Activated CD4-positive, alpha-beta T cell treated with anti-CD3 and anti-CD28 coated beads, Interleukin-10, Interleukin-2, amounts not matched to agents 100 ng/mL and 50 ng/mL, durations not matched to agents 16 hours and 8 hours (primary cell): ENCODE data around the gene NEK3.
A peak's percentile ranks its signal among the peaks of the same experiment; 100 is the strongest.
"Not testable (repeated sequence)": the region's sequence is repeated elsewhere in the genome, so short reads cannot be mapped to it uniquely, and the experiment has no call there.

Experiments used
- DNase-seq: peaks from one replicate; pipeline ENCODE4 v3.0.0-alpha.2; 2020

NEK3 gene

DNA sequence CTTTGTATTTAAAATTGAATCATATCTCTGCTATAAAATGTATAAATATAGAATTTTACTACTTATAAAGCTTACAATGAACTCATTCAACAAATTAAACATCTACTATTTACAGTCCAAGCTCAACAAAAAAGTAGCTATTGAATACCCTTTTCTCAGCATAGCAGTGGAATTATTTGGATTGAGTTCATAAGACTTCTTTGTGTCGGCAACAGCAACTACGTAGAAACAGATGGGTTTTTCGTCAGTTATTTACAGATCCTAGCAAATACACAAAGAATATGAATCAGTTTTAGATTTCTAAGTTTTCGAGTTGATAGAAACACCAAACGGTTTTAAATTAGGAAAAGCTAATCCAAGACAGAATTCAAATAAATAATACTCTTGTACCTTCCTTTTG, 10.4 kb upstream of the NEK3 start:
- no peak for DNase-seq

DNA sequence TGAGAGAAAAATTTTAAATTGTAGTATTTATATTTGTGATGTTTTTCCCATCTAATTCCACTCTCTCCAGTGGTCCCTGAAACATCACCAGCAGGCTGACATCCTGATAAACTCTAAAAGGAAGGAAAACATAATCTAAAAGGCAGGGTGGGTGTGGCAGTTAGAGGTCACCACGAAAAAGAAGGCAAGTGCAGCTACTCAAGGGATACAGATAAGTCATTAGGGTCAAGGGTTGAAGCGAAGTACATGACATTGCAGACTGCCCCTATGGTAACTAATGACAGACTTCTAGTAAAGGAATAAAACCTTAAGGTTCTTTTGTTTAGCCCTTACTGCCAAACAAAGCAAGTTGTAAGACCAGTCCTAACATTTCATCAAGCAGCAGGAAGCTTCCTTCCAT, 6.0 kb upstream of the NEK3 start:
- DNase-seq = no peak

DNA sequence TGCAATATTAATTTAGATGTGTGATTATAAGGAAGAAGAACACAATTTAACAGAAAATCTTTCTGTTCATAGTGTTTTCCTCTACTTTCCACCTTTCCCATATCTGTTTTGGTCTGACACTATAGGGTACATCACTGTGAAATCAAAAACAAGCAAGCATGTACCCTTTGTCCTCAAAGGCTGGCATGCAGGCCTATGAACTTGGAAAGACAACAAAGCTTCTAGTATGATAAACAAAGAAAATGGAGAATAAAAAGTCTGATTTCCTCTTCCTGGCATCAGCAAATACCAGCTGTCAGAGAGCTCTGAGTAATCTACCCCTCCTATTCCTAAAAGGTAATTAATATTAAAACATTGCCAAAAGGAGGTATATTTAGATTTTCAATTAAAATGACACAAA, 5.6 kb upstream of the NEK3 start:
- DNase-seq = no peak

DNA sequence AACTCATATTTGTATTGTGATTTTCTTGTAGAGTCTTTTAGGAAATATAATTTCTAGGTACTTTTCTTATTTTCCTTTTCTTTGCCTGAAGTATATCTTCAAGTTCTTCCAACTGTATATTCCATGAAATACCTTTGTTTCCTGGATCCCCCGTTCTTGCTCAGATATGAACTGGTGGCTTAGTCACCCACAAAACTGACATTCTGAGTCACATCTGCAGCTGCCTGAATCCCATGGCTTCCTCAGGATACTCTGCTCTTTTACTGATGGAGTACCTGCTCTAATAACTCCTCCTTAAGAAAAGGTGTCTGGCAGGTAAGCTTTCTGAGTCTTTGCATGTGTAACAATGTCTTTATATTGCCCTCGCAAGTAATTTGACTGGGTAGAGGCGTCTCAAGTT, 4.5 kb upstream of the NEK3 start:
- not testable (repeated sequence) for DNase-seq

DNA sequence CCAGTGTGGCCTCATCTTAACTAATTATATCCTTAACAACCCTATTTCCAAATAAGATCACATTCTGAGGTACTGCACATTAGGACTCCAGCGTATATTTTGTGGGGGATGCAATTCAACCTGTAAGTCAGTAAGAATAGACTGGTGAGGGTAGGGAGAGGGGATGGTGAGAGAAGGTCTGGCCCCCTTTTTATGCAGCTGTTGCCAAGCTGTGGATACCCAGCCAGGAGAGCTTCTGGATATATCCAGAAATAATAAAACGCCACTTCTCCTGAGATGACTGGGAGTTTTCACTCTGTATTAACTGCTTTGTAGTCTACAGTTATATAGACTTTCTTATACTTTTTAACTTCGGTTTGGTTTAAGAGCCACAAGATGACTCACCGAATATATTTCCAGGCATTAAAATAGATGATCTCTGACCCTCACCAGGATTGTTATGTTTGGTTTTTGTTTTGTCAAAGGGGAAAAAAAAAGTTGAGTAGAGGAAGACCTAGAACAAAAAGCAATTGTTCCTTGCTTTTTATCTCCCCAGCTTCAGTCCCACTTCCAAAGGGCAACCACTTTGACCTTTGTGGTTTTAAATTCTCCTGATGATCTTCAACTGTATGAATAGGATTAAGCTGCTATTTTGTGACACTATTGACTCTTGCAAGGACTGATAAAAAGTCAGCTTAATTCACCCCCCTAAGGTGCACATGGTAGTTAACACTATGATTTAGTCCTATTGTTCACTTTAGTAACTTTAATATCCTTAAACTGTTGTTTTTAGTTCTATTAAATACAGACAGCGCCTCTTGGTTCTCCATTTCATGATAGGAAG, 3.1 kb upstream of the NEK3 start:
- no peak for DNase-seq

DNA sequence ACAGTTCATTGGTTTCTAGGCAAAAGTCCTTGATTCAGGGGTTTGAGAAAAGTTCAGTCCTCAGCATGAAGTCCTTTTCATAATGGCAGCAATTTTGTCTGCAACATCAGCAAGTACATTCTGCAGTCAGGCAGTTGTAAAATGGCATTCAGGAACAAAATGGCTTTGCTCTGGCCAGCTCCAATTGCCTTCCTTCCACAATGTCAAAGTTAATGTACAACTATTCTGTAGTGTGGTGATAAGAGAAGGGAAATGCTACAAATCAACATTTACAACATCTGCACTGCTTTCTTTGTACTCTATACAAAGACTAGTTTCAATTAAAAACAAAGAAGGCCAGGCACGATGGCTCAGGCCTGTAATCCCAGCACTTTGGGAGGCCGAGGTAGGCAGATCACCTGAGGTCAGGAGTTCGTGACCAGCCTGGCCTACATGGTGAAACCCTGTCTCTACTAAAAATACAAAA, 1.8 kb upstream of the NEK3 start:
- no peak for DNase-seq

DNA sequence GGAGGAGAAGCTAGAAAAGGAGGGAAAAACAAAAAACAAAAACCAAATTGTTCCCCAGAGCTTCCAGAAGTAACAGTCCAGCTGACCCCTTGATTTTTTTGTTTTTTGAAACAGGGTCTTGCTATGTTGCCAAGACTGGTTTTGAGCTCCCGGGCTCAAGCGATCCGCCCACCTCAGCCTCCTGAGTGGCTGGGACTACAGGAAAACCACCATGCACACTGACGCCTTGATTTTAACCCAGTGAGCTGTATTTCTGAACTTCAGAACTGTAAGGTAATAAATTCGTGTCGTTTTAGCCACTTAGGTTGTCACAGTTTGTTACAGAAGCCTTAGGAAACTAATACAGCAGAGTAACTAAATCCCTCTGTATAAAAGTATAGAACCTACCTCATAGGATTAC, 1.1 kb upstream of the NEK3 start:
- no peak for DNase-seq

DNA sequence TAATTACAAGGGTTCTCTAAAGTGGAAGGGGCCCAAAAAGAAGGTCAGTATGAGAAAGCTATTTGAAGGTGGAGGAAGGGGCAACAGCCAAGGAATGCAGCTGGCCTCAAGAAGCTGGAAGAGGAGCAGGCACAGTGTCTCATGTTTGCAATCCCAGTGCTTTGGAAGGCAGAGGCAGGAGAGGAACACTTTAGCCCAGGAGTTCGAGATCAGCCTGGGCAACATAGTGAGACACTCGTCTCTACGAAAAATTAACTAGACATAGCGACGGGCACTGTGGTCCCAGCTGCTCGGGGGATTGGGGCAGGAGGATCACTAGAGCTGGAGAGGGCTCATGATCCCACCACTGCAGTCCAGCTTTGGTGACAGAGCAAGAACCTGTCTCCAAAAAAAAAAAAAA, 656 bp upstream of the NEK3 start:
- no peak for DNase-seq

DNA sequence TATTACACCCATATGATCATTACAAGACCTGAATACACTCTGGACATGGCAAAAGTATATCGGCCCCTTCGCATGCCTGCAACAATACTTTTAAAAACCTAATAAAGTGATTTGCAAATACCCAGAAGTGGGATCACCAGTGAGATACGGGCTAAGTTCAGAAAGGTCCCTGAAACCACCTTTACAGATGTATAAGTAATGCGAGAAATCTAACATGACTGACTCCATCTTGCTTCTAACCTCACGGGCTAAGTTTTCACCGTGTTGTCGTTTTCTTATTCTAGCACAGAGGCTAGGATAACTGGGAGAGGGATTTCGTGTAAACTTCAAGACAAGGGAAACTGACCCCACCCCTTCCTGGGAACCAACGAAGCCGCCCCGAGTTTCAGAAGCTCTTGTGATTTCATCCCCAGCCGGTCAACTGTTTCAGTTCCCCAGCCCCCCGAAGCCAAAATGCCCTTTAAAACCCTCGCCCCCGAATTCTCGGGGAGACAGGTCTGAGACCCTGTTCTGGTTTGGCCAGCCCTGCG, 703 bp downstream of the NEK3 start:
- DNase-seq = peak; percentile 14

DNA sequence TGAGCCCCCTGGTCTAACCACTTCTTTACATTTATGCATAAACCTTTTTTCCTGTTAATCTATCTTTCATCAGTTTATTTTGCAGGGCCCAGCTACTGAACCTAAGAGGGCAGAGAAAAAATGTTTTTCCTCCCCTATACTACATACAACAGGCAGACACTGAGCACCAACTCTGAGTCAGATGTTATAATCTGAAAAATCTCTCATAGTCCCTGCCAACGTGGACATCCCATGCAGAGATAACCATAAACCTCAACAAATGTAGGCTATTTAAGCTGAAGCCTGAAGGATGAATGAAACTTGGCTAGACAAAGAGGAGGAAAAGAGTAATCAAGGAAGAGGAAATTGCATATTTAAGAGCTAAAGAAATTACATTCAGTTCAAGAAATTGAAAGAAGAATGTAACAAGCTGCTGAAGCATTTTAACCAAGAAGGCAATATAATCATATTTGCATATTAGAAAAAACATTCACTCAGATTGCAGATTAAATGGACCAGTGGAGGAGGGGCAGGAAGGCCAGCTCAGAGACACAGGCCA, 2.6 kb downstream of the NEK3 start:
- no peak for DNase-seq

DNA sequence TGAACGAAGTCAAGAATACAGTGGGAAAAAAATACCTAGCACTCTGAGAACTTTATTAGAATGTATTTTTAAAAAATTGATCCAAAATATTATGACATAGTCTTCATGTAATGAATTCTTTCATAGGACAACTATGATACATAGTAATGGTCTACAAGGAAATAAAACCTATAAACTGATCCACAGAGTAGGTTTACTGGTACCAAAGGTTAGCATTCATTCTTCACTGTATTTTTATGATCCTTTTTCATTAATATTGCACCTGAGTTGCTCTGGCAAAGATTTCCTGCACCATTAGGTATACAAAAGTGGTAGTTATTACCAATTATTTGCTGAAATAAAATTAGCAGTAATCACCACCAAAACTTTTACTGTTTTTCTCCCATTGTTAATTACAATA, 4.2 kb downstream of the NEK3 start:
- no peak for DNase-seq

DNA sequence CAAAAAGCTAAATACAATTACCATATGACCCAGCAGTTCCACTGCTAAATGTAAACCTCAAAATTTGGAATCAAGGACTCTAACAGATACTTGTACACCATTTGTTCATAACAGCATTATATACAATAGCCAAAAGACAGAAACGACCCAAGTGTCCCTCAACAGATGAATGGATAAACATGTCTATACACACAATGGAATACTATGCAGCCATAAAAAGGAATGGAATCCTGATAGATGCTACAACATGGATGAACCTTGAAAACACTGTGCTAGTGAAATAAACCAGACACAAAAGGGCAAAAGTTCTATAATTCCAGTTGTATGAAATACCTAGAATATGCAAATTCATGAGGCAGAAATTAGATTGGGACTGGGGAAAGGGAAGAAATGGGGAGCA, 12.2 kb downstream of the NEK3 start:
- no peak for DNase-seq

DNA sequence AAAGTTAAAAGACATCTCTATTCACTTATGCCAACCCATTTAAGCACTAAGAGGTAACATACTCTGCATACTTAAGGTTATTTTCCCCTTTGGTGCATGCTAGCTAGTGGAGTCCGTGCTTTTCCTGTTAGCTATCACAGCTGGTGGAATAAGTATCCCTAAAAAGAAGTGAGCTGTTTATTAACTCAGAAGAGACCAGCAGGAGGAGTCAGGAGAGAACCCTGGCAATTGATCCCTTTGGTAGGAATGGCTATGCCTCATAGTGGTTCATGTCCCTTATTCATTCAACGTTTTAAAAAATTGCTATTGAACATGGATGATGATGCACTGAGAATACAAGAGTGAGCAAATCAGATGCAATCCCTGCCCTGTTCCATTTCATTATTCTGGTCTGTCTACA, 18.1 kb downstream of the NEK3 start:
- DNase-seq = no peak

DNA sequence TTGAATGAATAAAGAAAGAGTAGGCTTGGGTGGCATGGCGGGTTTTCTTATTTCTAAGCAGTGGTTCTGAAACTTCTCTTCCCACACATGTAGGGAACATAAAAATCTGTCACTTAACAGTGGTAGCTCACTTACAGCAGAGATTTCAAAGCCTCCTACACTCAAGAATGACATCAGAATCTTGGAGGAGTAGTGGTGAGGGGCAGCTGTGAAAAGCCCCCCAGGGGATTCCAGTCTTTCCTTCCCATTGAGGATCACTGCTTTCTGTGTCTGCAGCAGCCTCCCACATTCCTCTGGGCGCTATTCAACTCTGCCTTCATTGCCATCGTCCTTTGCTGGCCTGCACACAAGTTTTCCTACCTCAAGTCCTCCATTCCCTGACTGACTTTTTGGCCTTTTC, 21.9 kb downstream of the NEK3 start:
- DNase-seq = no peak

DNA sequence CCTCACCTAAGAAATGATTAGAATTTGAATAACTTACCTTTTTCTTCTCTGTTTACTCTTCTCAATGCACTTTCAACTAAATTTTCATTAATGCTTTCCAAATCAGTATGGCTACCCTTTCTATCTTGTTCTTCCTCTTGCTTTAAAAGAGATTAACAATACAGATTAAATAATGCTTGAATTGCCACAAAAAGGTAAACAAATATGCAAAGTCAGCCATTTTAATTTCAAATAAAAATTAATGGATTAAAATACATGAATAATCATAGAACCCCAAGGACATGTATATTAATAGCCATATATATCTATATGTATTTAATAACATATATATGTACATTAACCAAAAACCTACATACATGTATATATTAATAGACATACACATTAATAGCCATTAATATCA, 22.6 kb downstream of the NEK3 start:
- no peak for DNase-seq

DNA sequence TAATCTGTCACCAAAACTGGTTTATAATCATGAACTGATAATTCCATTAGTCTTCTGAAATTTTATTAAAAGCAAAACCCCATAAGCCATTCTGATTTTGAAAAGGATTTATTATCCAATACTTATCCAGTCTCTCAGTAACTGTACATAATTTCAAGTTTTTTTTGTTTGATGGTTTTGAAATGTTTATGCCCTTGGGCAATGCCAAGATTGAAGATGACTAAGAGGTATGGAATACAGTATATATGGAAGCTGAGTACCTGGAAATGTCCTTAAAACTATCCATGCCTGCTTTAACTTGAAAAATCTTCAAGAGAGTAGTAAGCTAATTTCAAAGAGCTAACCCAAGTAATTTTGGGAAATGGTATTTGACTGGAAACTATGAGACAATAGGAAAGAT, 28.8 kb downstream of the NEK3 start:
- no peak for DNase-seq

DNA sequence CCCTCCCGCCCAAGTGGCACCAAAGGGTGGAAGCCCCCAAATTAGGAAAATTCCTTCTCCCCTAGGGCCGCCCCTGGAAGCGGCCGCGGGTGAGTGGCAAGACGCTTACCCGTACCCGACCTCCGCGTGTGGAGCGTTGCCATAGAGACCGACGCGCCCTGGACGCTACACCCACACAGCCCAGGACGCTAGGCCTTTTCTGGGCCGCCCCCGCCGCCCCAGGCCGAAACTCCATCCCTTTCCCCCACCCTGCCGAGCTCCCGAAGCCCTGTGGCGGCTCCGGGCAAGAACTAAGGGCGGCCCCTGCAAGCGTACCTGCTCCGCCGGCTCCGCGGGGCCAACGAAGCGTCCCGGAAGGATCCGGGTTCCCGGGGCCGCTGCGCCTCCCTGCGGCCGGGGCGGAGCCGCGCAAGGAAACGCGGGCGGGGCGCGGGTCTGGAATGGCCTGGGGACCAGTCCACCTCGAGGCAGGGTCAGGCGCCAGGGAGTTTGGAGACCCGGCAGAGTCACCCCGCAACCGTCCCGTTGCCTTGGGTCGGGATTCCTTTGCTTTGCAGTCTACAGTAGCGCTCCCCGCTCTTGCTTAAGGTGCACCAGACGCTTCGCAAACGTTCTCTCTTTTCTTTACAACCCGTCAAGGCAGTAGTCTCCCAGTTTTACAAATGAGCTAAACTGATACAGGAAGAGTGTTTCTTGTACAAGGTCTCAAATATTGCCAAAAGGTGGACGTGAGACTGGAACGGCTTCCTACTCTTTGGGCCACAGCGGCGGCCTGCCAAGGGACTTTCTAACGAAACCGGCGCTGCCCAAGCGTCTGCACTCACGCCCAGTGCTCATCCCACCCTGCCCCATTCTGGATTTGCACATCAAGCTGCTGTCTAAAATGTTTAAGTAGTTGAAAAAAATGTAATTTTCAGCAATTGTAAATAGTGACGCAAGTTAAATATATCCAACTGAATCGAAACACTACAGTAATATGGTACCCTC, 30.4 kb downstream of the NEK3 start, which contains the start of gene NEK5:
NEK5 (minus strand) TSS at position 360 of the 987 bp plus-strand sequence. CDS start 1,591 bp downstream, outside the sequence.
- DNase-seq = peak; percentile 65

DNA sequence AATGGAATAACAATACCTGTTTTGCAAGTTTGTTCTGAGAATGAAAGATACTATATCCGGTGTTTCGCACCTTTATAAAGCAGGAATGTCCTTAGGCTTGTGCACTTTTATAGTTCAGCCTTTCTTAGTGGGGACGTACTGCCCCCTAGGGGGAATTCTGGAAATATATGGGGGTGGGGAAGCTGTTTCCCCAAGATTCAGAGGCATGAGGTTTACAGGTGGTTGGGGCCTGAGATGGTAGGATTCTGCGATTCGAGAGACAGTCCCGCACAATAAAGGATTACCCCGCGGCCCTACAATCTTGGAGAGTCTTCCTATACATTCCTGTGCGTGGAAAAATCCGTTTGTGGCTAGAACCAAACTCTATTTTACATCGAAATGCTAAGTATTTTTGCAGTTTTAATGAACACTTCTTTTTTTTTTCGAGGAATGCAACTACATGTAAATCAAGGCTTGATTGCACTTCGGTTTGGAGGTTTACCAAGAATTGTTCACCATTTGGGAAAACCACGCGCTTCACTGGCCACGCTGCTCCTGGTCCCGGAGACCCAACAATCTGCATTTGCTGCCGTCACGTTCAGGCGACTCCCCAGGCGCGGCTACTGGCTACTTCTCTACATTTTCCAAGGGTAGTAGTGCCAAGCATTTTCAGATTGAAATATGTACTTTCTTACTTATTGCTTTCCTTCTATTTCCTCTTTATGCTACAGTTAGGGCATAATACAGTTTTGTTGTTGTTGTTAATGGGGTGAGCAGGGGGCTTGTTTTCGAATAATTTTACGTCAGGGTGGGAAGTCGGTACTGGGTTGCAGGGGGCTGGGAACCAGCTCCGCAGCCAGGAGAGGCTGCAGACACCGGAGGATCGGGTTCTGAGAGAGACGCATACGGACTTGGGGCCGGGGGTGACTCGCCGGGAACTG, 31.4 kb downstream of the NEK3 start:
- peak; percentile 73 for DNase-seq

DNA sequence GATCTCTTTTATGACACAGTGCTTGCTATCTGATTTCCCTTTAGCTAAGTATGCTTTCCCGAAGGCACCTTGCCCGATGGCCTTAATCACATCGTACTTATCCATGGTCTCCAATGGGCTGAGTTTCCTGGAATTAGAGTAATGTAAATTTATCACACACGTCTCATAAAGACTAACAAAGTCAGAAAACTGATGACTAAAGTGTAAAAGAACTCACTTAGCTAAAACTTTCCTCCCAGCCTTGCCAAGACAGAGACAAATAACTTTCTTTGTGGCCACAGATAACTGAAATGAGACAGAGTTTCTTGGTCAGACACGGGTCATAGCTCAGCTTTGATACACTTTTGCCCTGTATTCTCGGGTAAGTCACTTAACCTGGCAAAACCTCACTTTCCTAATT, 32.0 kb downstream of the NEK3 start:
- no peak for DNase-seq

DNA sequence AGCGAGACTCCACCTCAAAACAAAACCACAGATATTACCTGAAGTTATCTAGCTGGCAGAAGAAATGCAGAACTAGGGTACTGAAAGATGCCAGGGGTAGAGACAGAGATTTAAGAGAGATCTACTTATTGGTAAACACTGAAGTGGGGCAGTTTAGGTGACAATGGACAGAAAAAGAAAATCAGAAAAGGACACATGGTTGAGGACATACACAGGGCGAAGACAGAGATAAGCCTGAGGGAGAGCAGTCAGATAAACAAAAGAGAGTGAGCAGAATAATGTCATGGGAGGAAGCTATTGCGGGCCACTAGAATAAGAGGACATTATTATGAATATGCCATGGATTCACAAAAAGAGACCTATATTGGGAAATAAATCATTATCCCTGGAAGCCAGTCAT, 33.9 kb downstream of the NEK3 start:
- no peak for DNase-seq

DNA sequence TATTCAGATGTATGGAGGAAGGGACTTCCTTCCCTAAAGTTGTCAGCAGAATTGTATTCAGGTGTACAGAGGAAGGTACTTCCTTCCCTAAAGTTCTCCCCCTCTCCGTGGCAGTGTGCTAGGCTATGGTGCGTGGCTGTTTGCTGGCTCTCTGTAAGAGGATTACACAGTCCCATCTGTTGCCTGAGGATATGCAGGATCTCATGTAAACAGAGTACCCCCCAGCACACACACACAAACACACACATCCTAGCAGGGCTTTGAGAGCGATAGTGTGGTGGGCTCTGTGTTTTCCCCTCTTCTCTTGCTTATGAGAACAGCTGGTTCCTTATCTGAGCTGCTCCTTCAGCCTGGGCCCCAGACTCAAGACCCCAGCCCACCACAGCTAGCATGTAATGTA, 40.8 kb downstream of the NEK3 start:
- no peak for DNase-seq

DNA sequence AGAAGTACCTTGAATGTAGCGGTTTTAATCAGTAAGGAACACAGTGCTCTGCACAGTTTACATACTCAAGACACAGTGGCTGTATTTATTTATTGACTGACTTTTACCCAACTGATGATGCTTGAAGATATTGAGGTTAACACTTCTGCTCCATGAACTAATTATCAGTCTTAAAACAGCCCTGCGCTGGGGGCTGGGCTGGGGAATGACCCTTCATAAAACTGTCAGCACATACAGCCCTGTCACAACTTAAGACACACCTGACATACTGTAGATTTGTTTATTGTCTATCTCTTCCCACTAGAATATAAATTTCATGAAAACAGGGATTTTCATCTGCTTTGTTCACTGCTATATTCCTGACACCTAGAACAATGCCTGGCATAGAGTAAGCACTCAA, 41.3 kb downstream of the NEK3 start:
- no peak for DNase-seq
